HG03520 (cell line): Measurements from ENCODE around the gene DOCK7.

Experiments
- ATAC-seq: cut with Tn5 transposase; IDR thresholded peaks from one replicate; pipeline ENCODE4 v1.9.1; 2021; ENCODE audit warnings: mild to moderate bottlenecking, moderate library complexity; ENCODE audit not compliant: unreplicated experiment

Gene DOCK7

GRCh38 chr1:62424411-62424810 lies 263.8 kb downstream of the DOCK7 start:
- ATAC-seq, result no peak

DNA sequence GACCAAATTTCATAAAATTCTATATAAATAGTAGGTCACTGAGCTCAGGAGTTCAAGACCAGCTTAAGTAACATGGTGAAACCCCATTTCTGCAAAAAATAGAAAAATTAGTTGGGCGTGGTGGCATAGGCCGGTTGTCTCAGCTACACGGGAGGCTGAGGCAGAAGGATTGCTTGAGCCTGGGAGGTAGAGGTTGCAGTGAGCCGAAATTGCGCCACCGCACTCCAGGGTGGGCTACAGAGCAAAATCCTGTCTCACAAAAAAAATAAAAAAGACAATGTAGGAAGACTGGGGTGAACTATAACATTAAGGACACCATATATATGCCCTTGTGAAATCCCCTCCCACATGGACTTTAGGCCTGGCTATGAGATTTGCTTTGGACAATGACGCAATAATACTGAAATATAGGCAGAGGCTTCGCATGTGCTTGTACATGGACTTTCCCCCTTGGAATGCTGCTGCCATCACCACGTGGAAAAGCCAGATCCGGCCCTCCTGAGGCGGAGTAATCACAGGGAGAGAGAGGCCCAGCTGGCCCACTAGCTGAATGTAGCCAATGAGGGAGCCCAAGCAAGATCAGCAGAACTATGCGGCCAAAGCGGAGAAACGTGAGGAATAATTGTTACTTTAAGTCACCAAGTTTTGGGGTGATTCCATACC lies 264.5 kb downstream of the DOCK7 start:
- ATAC-seq, result no peak

- no peak for ATAC-seq
These were observed 268.0 kb downstream of the DOCK7 start for GRCh38 chr1:62420214-62420613.

- ATAC-seq, result no peak
These were observed 270.7 kb downstream of the DOCK7 start for GRCh38 chr1:62417351-62417999.

- ATAC-seq, result no peak
These were observed 272.5 kb downstream of the DOCK7 start for GRCh38 chr1:62415687-62416086.

DNA sequence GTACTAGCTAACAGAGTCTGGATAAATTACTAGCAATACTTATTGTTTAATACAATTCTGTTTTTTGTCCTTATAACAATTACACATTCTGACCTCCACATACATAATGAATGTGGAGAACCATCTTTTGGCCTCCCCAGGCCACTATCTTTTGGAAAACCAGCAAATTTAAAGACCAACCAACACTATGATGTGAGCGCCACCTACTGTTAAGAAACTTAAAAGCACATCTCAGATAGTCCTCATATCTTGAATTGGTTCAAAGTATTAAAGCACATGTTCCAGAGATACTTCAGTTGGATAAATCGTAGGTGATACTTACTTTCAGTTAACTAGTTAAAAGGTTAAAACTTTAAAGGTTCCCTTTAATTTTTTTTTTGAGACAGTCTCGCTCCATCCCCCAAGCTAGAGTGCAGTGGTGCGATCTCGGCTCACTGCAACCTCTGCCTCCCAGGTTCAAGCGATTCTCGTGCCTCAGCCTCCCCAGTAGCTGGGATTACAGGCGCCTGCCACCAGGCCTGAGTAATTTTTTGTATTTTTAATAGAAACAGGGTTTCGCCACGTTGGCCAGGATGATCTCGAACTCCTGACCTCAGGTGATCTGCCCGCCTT lies 280.7 kb downstream of the DOCK7 start:
- ATAC-seq, result no peak

DNA sequence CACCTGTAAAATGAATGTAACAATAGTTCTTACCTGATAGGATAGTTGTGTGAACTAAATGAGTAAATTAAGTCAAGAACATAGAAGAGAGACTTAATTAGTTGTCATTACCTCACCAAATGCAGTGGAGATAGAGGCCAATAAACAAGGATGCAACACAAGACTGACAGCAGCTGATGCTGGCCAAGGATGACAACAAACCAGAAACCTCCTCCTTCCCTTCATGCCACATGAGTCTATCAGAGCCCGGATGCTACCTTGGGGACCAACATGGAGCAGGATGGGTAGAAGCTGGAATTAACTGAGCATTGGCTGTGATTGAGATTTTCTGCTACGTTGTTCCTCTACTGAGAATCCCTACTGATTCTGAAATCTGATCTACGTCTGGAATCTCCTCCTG lies 281.6 kb downstream of the DOCK7 start:
- ATAC-seq, result no peak

DNA sequence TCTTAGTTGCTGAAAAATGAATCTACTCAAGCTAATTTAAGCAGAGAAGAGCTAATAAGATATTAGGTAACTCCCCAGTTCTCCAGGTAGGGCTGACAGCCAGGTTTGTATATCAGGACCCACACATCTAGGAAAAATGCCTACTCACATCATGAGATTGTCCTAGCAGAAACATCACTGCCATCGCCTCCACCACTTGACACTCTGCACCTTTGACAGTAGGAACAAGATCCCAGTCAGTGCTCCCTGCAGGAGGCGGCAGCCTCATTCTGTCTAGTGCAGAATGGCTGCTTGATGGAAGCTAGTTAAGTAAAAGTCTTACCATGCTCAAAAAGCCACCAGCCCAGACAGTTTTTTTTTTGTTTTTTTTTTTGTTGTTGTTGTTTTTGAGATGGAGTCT lies 282.9 kb downstream of the DOCK7 start:
- ATAC-seq, result no peak
